HG03558 (cell line): ENCODE data around the gene APOL1.
"Not testable (repeated sequence)": the region's sequence is repeated elsewhere in the genome, so short reads cannot be mapped to it uniquely, and the experiment has no call there.

Experiments
- ATAC-seq: cut with Tn5 transposase; IDR thresholded peaks from one replicate; pipeline ENCODE4 v1.9.1; 2021; ENCODE audit warnings: moderate number of reproducible peaks; ENCODE audit not compliant: unreplicated experiment; ENCODE audit errors: extremely low read depth

APOL1 gene

GRCh38 chr22:36263886-36264664 is 11.1 kb downstream of the APOL1 start:
- ATAC-seq, result not testable (repeated sequence)

- no peak for ATAC-seq
Measured at GRCh38 chr22:36267058-36267457, 14.1 kb downstream of the APOL1 start.

- ATAC-seq, result no peak
Measured at GRCh38 chr22:36267896-36268485, 15.1 kb downstream of the APOL1 start.

GRCh38 chr22:36271231-36271630 is 18.3 kb downstream of the APOL1 start:
- ATAC-seq, result not testable (repeated sequence)

DNA sequence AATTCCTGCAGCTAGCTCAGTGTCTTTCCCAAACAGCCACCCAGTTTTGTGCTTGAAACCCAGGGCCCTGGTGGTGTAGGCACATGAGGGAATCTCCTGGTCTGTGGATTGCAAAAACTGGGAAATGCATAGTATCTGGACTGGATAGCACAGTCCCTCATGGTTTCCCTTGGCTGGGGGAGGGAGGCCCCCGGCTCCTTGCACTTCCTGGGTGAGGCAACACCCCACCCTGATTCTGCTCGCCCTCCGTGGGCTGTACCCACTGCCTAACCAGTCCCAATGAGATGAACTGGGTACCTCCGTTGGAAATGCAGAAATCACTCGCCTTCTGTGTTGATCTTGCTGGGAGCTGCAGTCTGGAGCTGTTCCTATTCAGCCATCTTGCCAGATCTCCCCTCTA is 19.0 kb downstream of the APOL1 start:
- not testable (repeated sequence) for ATAC-seq

- ATAC-seq, result no peak
Measured at GRCh38 chr22:36274531-36274930, 21.6 kb downstream of the APOL1 start.

DNA sequence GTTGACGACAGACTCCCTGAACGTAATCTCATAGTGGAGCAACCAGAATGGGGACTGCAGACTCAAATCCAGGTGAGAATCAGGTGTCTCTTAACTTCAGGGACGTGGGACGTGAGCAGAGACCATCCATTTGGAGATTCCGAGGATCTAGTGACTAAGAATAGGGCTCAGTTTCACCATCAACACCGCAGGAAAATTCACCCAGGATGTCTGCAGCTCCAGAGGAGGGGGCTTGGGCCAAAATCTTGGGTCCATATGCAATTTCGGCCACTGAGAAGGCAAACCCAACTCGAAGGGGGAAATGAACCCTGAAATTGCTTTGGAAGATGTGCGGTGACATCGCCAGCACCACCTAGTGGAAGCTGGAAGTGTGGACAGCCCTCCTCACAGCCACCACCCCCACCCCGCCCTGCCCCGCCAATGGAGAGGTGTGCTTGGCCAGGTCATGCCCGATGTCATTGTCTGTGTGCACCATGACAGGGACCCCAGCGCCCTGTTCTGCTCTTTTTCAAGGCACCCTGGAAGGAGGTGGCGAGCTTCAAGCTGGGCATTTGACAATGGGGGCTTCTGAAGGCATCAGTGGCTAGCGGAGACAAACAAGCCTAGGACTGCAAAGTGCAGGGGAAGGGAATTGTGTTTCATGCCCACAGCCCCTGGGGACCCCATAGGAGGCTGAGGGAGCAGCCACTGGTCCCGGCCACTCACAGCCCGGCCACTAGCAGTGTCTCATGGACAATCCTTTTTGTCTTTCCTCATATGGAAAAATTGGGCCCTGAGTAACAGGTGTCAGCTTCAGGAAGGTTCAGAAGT is 24.8 kb downstream of the APOL1 start:
- ATAC-seq, result no peak

DNA sequence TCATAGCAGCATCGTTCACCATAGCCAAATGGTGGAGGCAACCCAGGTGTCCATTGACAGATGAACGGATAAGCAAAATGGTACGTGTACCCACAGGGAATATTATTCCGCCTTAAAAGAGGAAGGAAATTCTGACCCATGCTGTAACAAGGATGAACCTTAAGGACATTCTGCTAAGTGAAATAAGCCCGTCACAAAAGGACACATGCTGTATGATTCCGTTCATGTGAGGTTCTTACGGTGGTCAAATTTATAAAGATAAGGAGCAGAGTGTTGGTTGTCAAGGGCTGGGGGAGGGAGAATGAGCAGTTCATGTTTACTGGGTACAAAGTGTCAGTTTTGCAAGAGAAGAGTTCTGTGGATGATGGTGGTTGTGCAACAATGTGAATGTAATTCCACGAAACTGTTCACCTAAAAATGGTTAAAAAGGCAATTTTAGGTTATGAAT is 26.3 kb downstream of the APOL1 start:
- no peak for ATAC-seq

- ATAC-seq, result no peak
Measured at GRCh38 chr22:36280379-36280778, 27.4 kb downstream of the APOL1 start.

DNA sequence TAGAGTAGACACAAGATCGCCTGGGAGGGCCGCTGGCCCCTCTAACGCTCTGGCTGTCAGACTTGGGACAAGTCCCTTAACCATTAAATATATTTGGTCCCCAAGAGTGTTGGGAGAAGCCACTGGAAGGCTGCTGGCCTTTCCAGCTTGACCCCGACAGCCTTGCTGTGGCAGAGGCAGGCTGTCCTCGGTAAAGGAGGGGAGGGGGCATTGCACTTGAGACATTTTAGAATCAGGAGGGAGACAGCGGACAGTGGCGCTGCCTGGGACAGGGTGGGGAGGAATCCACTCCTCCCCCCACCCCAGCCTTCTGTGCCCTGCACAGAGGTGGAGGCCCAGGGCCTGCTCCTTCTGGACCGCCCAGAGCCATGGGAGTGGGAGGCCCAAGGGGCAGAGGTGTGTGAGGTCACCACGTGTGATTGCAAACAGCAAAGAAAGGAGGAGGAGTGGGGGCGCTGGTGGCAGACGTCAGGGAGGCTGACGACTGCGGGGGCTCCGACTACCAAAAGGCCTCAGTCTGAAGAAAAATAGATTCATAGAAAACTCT is 28.9 kb downstream of the APOL1 start:
- no peak for ATAC-seq

- no peak for ATAC-seq
Measured at GRCh38 chr22:36282328-36282831, 29.4 kb downstream of the APOL1 start.

GRCh38 chr22:36284171-36284571 is 31.2 kb downstream of the APOL1 start:
- no peak for ATAC-seq

GRCh38 chr22:36285017-36285416 is 32.1 kb downstream of the APOL1 start:
- no peak for ATAC-seq

DNA sequence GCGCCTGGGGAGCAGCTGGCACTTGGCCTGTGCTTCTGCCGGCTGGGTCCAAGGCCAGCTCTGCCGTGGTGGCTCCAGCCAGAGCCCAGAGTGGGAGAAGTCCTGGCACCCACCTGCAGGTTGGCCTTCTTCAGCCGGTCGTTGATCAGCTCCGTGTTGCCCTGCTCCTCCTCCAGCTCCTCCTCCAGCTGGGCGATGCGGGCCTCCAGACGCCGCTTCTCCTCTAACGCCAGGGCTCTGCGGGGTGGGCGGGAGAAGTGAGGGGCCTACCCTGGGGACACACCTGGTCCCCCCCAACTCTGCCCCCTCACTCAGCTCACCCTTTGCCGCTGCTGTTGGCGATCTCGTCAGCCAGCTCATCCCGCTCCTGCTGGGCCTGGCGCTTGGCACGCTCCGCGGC is 32.6 kb downstream of the APOL1 start:
- no peak for ATAC-seq

- ATAC-seq, result no peak
Measured at GRCh38 chr22:36286096-36286957, 33.4 kb downstream of the APOL1 start.

DNA sequence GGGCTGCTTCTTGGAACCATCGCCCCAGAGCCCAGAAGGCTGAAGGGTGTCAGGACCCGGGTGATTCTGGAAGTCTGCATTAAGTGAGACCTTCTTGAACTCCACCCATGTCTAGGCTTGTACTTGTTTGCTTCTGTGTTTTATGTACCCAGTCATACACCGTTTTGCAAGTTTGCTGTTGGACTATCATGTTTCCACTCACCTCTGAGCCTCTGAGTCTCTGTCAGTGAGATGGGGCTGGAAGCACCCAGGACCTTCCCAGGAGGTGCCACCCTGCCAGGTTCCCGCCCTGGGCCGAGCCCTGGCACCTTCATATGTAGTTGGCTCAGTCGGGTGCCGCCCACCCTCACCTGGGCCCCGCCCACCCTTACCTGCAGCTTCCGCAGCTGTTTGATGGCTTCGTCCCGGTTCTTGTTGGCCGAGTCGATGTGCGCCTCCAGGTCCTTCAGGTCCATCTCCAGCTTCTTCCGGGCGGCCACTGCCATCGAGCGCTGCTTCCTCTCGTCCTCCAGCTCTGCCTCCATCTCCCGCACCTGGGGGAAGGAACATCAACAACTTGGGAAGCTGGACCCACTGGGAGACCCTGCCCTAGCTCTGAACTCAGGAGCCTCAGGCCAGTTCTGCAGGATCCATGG is 35.1 kb downstream of the APOL1 start:
- ATAC-seq, result no peak

- no peak for ATAC-seq
Measured at GRCh38 chr22:36288571-36289405, 35.9 kb downstream of the APOL1 start.

- ATAC-seq, result no peak
Measured at GRCh38 chr22:36289406-36289870, 36.5 kb downstream of the APOL1 start.
